Activated CD4-positive, alpha-beta T cell treated with anti-CD3 and anti-CD28 coated beads, Interleukin-2, Interleukin-6, amounts not matched to agents 100 ng/mL and 50 ng/mL, durations not matched to agents 16 hours and 8 hours (primary cell): ENCODE data around the gene MED13L.

Experiments
- DNase-seq: peaks from one replicate; pipeline ENCODE4 v3.0.0-alpha.2; 2020

Gene MED13L

DNA sequence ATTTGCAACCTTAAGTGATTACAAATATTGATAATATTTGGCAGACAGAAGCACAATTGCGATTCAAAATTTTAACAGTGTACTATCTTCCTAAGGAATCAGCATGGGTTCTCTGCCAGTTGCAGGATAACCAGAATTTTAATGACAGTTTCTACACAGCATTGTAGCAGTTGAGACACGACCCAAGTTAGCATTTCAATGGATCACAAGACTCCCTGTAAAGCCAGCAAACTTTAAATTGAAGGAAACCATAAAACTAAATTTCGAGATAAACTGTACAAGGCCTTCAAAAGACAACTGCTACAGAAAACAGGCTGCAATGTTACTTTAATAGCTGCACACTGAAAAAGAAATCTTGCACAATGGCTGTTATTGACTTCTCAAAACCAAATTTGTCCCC lies 154.9 kb downstream of the MED13L start:
- DNase-seq = no peak

DNA sequence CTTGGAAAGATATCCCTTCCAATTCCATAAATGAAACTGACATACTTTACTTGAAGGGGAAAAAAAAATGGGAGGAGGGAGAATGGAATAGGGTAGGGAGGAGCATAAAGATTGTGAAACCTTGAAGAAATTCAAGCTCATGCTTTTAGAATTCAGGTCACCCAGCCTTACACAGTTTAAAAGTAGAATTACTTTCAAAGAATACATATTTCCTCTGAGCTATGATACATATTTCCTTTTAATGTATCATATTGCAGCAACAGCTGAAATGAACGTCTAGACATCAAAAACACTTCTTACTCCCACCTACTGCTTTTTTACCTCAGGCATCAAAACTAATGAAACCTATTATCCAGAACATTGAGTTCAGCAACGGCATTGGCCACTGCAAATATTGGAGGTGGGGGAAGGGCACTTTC lies 156.0 kb downstream of the MED13L start:
- DNase-seq = no peak

DNA sequence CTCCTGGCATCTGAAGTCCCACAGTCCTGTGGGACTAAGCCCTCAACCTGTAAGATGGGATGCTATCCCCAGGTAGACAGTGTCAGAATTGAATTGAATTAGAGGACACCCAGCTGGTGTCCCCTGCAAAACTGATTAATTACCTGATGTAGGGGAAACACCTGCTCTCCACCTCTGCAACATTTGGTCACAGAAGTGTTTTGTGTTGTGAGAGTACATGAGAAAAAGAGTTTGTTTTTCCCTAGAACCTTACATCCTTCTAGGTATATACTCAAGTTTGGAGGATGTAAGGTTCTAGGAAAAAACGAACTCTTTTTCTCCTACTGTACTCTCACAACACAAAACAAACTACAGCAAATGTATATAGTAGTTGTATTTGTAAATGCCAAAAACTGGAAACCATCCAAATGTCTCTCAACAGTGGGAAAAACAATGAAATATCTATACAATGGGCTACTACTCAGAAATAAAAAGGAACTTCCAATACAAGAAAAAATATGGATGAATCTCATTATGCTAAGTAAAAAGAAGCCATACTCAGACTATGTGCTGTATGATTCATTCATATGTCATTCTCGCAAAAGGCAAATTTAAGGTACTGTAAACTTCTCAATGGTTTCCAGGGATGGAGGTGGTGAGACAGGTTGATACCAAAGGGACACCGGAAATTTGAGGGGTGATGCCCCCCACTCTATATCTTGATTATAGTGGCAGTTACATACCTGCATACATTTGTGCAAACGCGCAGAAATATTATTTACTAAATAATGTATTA lies 160.7 kb downstream of the MED13L start:
- no peak for DNase-seq

GRCh38 chr12:116113398-116114130 lies 163.9 kb downstream of the MED13L start:
- no peak for DNase-seq

- DNase-seq = no peak
Observed at GRCh38 chr12:116106870-116107269, 170.6 kb downstream of the MED13L start.

DNA sequence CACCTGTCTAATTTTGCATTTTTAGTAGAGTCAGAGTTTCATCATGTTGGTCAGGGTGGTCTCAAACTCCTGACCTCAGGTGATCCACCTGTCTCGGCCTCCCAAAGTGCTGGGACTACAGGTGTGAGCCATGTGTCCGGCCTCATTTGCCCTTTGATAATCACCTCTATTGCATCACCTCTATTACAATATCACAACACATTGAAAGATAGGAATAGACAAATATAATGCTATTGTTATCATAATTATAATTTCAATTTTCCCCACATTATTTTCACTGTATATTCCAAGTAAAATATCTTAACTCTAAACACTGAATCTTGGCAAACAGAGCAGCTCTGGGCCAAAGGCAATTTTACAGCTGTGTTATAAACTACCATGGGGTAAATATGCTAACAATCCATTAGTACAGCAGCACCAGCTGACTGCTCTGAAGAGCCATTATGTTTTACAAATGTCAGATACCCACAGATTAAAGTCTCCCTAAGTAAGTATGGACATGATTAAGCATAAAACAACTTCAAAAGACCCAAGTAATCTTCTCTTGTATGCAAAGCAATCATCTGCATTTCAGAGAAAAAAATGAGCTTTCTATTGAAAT lies 173.2 kb downstream of the MED13L start:
- no peak for DNase-seq

- no peak for DNase-seq
Observed at GRCh38 chr12:116101991-116102390, 175.5 kb downstream of the MED13L start.

- DNase-seq = peak; percentile 41
Observed at GRCh38 chr12:116099652-116100432, 177.7 kb downstream of the MED13L start.

- no peak for DNase-seq
Observed at GRCh38 chr12:116096874-116097273, 180.6 kb downstream of the MED13L start.

DNA sequence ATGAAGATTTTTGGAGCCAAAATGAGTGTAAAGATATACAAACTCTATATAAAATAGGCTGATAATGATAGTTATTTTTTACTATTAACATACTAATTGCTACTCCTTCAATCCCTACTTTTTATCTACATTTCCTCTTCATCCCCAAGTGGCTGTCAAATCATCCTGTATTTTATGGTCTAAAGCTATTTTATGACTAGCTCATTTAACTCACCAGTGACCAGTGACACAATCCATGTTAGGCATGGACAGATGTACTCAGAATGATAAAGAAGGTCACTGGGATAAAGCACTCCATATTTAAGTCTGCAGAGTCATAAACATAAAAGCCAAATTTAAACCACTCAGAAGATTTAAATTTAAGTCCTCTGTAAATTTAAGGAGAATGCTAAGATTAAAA lies 183.0 kb downstream of the MED13L start:
- DNase-seq = no peak

DNA sequence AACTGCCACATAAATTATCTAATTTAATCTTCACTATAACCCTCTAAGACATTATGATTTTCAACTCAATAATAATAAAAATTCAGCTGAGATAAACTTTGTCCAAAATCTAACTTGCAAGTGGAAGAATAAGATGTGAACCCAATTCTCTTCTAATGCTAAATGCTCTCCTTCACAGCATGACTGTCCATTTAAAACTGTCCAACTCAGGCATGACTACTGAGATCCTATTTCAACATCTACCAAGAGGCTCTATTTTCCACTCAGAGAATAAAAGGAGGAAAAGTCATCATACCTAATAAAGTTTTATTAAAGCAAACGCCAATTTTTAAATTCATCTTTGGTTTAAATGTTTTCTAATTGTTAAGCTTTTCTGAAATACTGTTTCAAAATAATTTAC lies 183.6 kb downstream of the MED13L start:
- DNase-seq = no peak

- no peak for DNase-seq
Observed at GRCh38 chr12:116092776-116093175, 184.7 kb downstream of the MED13L start.

GRCh38 chr12:116092162-116092561 lies 185.3 kb downstream of the MED13L start:
- DNase-seq = no peak

GRCh38 chr12:116091579-116091978 lies 185.9 kb downstream of the MED13L start:
- peak; percentile 27 for DNase-seq

GRCh38 chr12:116090516-116090915 lies 187.0 kb downstream of the MED13L start:
- DNase-seq = no peak

DNA sequence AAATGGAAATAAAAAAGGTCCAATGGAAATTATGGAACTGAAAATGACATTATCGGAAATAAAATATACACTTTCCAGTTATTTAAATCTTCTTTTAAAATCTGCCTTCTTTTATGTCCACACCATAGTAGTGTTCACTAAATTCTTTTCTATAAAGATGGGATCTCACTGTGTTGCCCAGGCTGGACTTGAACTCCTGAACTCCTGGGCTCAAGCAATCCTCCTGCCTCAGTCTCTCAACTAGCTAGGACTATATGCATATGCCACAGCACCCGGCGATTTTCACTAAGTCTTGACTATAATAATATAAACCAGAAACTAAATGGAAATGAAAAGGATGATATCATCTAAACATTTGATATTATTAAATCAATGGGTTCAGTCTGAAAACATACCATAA lies 188.4 kb downstream of the MED13L start:
- DNase-seq = no peak

DNA sequence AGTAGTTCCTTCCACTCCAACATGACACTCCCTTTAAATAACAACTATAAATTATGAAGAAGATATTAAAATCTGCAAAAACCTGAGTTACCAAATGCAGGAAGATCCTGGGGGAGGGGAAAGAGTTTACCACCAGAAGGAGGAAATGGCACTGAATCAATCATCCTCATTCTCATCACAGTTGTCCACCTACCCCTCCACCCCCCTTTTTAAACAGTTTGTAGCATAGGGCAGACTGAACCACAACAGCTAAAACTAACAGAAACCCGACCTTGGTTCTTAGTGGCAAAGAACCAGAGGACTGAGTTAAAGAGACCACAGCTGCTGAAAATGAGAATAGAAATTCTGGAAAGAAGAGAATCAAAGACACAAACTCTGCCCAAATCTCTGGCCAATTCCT lies 189.5 kb downstream of the MED13L start:
- peak; percentile 80 for DNase-seq

GRCh38 chr12:116087399-116087798 lies 190.1 kb downstream of the MED13L start:
- DNase-seq = peak; percentile 65

- DNase-seq = peak; percentile 32
Observed at GRCh38 chr12:116080415-116080814, 197.1 kb downstream of the MED13L start.

- no peak for DNase-seq
Observed at GRCh38 chr12:116078396-116078795, 199.1 kb downstream of the MED13L start.

DNA sequence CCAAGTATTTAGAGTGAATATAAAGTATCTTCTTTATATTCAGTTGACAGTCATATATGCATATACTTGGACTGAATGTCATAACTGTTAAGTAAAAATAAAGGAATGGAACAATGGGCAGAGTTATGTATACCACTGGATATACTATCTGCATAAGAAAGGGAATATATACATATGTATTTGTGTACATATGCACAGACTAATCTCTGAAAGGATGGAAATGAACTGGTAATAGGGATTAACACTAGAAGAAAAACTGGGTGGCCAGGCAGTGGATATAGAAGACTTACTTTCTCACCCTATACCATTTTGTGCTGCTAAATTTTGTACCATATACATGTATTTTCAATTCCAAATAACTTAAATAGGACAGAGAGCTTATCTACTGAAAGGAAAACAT lies 200.1 kb downstream of the MED13L start:
- no peak for DNase-seq

DNA sequence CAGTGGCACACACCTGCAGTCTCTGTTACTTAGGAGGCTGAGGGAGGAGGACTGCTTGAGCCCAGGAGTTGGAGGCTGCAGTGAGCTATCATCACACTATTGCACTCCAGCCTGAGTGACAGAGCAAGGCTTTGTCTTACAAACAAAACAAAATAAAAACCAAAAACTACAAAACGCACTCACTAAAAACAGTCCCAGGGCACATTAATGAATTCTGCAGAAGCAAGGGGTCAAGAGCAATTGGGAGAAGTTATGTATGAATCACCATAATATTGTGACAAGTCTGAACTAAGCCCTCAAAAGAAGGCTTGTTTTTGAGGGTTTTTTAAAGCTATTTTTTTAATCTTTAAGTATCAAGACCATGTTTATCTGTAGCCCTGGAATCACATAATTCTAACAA lies 201.1 kb downstream of the MED13L start:
- DNase-seq = no peak

GRCh38 chr12:116074686-116075085 lies 202.8 kb downstream of the MED13L start:
- DNase-seq = no peak
